ENCODE results near the gene SLC39A9. TPM values are rescaled to one million over a fixed set of nuclear protein-coding genes. Genes with fewer than 3 reads are reported as not detected.

The SLC39A9 gene
- total and polyA plus RNA-seq, 2 of the 13 experiments (the other 11 are each of a cell fraction or from before 2014, with no cell fraction given): 46.6 to 69.5 TPM

- TF ChIP-seq FOXA3 (CRISPR knock-in tag; IDR thresholded peaks at IDR 0.05) (peak; percentile 81), ELF1 (CRISPR knock-in tag; IDR thresholded peaks at IDR 0.05) (no peak), NCOA2 (CRISPR knock-in tag; IDR thresholded peaks at IDR 0.05) (peak; percentile 36), JUND (CRISPR knock-in tag; IDR thresholded peaks at IDR 0.05) (0 out of 2 replicates have a peak, but pooled peaks have one; percentile 21), EP300 (IDR thresholded peaks at IDR 0.05; ENCODE audit: low read depth in 2 of 2, low read length in 2 of 2) (peak in 1 of 2 experiments; percentile 56; a peak in 2 of 4 replicates), EP300 (CRISPR knock-in tag; IDR thresholded peaks at IDR 0.05; ENCODE audit: borderline replicate concordance) (no peak), ZNF709 (CRISPR knock-in tag; IDR thresholded peaks at IDR 0.05) (no peak), NR1H2 (CRISPR knock-in tag; IDR thresholded peaks at IDR 0.05; ENCODE audit: borderline replicate concordance, low read depth) (no peak), KDM4B (CRISPR knock-in tag; IDR thresholded peaks at IDR 0.05) (no peak), ATF2 (CRISPR knock-in tag; IDR thresholded peaks at IDR 0.05) (no peak), ZNF18 (CRISPR knock-in tag; IDR thresholded peaks at IDR 0.05; ENCODE audit: insufficient replicate concordance) (no peak)
Measured at GRCh38 chr14:69424149-69424923, 25.8 kb downstream of the SLC39A9 start (continued).

Data from HepG2 (cell line).